Measurements from ENCODE around the gene ITGB3. TPM values are rescaled to one million over a fixed set of nuclear protein-coding genes. Genes with fewer than 3 reads are reported as not detected.
A peak's percentile ranks its signal among the peaks of the same experiment; 100 is the strongest.

Gene ITGB3
- total RNA-seq, 2 donors from 2014 or later = 3.2 to 11.9 TPM

GRCh38 chr17:47238321-47239010 lies 15.2 kb upstream of the ITGB3 start:
- no peak for ATAC-seq
- DNase-seq = no peak
- intact Hi-C loops (cut with DNase I, micrococcal nuclease) = no loop called here

GRCh38 chr17:47239619-47239966 lies 14.0 kb upstream of the ITGB3 start:
- intact Hi-C loops (cut with DNase I, micrococcal nuclease) = no loop called here
- DNase-seq (no peak), ATAC-seq (peak; percentile 13)

- intact Hi-C loops (cut with DNase I, micrococcal nuclease) = no loop called here
- DNase-seq = peak in 1 of 2 donors; percentile 50
- ATAC-seq = peak; percentile 58
These were observed 13.5 kb upstream of the ITGB3 start for GRCh38 chr17:47239967-47240651.

GRCh38 chr17:47240806-47241205 lies 12.8 kb upstream of the ITGB3 start:
- intact Hi-C loops (cut with DNase I, micrococcal nuclease) = no loop called here
- ATAC-seq = no peak
- no peak for DNase-seq

GRCh38 chr17:47242648-47243047 lies 11.0 kb upstream of the ITGB3 start:
- no peak for DNase-seq
- intact Hi-C loops (cut with DNase I, micrococcal nuclease) = no loop called here
- no peak for ATAC-seq

- no peak for ATAC-seq
- DNase-seq = no peak
- intact Hi-C loops (cut with DNase I, micrococcal nuclease) = no loop called here
These were observed 9.7 kb upstream of the ITGB3 start for GRCh38 chr17:47243737-47244598.

GRCh38 chr17:47244697-47245096 lies 8.9 kb upstream of the ITGB3 start:
- ATAC-seq (no peak), DNase-seq (no peak)
- intact Hi-C loops (cut with DNase I, micrococcal nuclease) = no loop called here

- intact Hi-C loops (cut with DNase I, micrococcal nuclease) = no loop called here
- ATAC-seq (no peak), DNase-seq (no peak)
These were observed 7.5 kb upstream of the ITGB3 start for GRCh38 chr17:47246120-47246519.

GRCh38 chr17:47250855-47251254 lies 2.8 kb upstream of the ITGB3 start:
- ATAC-seq (no peak), DNase-seq (no peak)
- intact Hi-C loops (cut with DNase I, micrococcal nuclease) = no loop called here

- DNase-seq (no peak), ATAC-seq (no peak)
- intact Hi-C loops (cut with DNase I, micrococcal nuclease) = no loop called here
These were observed 2.1 kb upstream of the ITGB3 start for GRCh38 chr17:47251421-47251940.

GRCh38 chr17:47252209-47252608 lies 1.4 kb upstream of the ITGB3 start:
- intact Hi-C loops (cut with DNase I, micrococcal nuclease) = no loop called here
- no peak for DNase-seq
- ATAC-seq = peak; percentile 54

- DNase-seq (no peak), ATAC-seq (no peak)
- intact Hi-C loops (cut with DNase I, micrococcal nuclease) = no loop called here
These were observed 688 bp upstream of the ITGB3 start for GRCh38 chr17:47252766-47253512.

GRCh38 chr17:47254403-47254943 lies 846 bp downstream of the ITGB3 start:
- intact Hi-C loops (cut with DNase I, micrococcal nuclease) = no loop called here
- DNase-seq (no peak), ATAC-seq (no peak)

GRCh38 chr17:47257651-47258339 lies 4.2 kb downstream of the ITGB3 start:
- DNase-seq (no peak), ATAC-seq (no peak)
- intact Hi-C loops (cut with DNase I, micrococcal nuclease) = no loop called here

GRCh38 chr17:47262586-47262985 lies 9.0 kb downstream of the ITGB3 start:
- DNase-seq (no peak), ATAC-seq (no peak)
- intact Hi-C loops (cut with DNase I, micrococcal nuclease) = no loop called here

GRCh38 chr17:47264166-47264565 lies 10.5 kb downstream of the ITGB3 start:
- no peak for ATAC-seq
- DNase-seq = no peak
- intact Hi-C loops (cut with DNase I, micrococcal nuclease) = no loop called here

GRCh38 chr17:47265983-47266541 lies 12.4 kb downstream of the ITGB3 start:
- intact Hi-C loops (cut with DNase I, micrococcal nuclease) = no loop called here
- ATAC-seq = peak; percentile 55
- DNase-seq = no peak

- intact Hi-C loops (cut with DNase I, micrococcal nuclease) = no loop called here
- DNase-seq (no peak), ATAC-seq (no peak)
These were observed 13.2 kb downstream of the ITGB3 start for GRCh38 chr17:47266782-47267181.
